ENCODE measurements around the gene HORMAD2.

The HORMAD2 gene

DNA sequence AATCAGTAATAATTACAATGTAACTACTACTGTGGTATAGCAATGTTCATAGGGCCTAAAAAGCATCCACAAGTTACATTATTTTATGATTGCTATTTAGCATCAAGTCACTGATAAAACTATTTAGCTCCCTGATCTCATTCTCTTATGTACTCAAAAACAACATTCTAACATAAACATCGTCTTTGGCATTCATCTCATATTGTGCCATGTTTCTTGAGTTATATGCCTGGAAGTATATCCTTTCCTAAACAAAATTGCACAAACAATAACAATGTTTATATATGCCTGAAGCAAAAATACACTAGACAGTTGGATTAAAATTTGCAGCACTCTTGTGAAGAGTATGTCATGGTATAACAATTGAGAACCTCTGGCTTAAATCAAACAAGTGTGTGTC lies 34.1 kb downstream of the HORMAD2 start:
- no peak for DNase-seq

DNA sequence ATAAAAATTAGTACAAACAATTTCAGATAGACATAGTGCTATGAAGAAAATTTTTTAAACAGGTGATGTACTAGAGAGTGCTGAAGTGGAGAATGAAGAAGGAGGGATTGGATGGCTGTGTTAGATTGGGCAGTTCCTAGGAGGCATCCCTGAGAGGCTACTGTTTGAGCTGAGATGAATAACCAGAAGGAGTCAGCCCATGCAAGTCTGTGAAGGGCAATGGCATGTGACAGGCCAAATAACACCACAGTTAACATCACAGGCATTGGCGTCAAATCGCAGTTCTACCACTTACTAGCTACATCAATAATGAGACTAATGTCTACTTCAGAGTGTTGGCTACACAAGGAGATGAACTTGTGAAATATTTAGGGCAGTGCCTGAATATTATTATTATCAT lies 35.4 kb downstream of the HORMAD2 start:
- DNase-seq: no peak

DNA sequence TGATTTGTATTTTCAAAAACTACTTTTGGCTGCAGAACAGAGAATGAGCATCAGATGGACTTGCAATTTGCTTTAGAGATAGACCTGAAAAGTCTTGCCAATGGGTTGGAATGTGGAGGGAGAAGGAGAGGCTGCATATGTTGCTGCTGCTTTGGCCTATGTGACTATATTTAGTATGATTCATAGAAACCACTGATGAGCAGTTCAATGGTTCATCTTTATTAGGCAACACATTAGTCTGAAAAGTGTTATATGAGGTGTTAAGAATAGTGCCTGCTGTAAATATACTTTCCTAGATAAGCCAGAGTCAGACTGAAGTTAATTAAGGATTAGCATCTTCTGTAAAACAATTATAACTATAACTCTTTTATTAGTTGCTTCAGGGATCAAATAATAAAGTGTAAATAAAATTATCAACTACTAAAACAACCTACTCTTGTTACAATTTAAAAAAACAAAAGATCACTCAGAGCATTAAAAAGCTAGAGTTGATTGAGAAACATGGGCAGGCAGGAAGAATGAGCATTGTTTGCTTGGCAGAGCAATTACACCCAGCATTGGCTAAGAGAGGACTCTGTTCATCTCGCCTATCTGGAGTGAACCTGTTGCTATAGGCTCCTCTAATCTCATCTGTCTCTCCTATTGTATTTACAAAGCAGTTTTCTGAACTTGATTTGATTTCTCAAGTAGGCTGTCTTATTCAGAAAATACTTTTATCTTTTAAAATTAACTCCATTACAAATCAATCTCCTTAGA lies 36.3 kb downstream of the HORMAD2 start:
- DNase-seq: no peak

DNA sequence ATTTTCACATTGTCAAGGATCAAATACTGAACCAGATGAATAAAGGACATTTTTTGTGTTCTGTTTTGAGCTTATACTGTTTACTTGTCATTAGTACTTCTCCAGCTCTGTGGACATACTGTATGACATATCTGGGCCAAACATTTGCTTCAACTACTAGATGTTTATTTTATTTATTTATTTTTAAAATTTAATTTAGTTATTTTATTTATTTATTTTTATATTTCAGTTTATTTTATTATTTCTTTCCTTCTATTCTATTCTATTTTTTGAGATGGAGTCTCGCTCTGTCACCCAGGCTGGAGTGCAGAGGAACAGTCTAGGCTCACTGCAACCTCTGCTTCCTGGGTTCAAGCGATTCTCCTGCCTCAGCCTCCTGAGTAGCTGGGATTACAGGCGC lies 37.0 kb downstream of the HORMAD2 start:
- DNase-seq: no peak

DNA sequence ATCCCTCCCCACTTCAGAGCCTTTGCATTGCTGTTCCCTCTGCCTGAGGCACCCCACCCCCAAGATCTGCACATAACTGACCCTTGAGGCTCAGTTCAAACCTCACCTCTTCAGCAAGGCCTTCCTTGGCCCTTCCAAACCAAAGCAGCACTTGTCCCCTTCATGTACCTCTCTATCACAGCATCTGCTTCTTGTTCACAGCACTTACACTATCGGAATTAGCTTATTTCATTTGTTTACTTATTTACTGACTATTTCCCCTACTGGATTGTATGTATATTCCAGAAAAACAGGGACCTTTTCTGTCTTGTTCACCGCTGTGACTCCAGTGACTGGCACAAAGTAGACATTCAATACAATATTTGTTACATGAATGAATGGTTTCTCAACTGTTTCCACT lies 38.0 kb downstream of the HORMAD2 start:
- no peak for DNase-seq

DNA sequence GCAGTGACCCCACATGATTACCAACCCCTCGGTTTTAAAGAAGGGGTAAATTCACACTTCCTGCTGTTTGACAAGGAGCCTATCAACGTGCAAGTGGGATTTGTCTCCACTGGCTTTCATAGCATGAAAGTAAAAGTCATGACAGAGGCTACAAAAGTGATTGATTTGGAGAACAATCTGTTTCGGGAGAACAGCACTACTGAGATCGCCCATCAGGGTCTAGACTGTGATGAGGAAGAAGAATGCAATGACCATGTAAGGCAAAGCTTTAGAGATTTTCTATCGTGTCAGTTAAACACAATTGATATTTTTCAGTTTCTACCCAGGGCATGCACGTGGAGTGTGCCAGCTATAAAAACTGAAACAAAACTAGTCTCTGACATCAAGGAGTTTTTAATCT lies 41.7 kb downstream of the HORMAD2 start:
- DNase-seq: no peak

DNA sequence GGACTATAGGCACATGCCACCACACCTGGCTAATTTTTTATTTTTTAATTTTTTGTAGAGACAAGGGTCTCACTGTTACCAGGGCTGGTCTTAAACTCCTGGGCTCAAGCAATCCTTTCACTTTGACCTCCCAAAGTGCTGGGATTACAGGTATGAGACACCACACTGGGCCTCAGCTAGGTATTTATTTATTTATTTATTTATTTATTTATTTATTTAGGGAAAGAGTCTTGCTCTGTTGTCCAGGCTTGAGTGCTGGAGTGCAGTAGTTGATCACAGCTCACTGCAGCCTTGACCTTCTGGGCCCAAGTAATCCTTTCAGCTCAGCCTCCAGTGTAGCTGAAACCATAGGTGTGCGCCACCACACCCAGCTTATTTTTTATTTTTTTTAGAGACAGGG lies 43.2 kb downstream of the HORMAD2 start:
- no peak for DNase-seq

DNA sequence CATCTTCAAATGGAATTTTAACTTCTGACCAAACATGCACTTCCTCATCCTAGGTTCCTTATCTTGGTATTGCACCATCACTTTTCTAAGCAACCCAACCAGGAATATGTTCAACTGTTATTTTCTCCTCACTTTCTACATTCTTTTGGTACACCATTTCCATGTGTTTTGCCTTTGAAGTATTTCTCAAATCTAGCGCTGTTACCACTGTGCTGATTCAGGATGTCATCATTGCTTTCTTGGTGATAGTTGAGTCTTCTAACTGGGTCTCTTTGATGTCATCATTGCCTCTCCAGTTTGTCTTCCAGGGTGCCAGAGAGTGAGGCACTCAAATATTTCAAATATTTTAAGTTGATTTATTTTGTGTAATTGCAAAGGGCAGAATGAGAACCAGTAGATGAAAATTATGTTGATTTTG lies 47.5 kb downstream of the HORMAD2 start:
- no peak for DNase-seq

DNA sequence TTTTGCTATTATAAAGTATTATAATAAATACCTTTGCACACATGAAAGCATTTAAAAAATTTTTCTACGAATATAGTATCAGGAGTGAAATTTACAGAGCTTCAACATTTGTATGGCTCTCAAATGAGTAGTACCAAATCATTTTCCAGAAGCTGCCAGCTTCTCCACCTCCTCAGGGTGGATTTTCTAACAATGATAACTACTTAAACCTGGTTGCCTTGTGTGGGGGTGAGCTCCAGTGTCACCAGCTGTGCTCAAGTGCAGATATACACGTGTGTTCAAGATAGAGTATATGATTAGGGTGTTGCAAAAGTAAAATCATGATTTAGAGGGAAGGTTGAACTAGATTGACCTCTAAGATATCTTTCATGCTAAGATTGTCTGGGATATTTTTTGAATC lies 48.2 kb downstream of the HORMAD2 start:
- DNase-seq: no peak

DNA sequence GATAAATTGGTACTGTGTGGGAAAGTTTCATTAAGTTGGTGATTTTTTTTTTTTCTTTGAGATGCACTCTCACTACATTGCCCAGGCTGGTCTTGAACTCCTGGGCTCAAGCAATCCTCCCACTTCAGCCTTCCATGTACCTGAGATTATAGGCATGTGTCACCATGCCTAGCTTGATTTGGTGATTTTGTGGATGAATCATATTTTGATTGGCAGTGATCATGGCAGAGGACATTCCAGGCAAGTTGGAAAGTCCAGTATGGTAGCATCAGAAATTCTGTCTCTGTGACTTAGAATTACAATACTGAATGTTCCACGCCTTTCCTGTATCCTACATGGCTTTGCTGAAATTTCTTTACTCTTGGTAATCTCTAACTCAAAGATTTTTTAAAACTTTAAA lies 49.4 kb downstream of the HORMAD2 start:
- DNase-seq: no peak

DNA sequence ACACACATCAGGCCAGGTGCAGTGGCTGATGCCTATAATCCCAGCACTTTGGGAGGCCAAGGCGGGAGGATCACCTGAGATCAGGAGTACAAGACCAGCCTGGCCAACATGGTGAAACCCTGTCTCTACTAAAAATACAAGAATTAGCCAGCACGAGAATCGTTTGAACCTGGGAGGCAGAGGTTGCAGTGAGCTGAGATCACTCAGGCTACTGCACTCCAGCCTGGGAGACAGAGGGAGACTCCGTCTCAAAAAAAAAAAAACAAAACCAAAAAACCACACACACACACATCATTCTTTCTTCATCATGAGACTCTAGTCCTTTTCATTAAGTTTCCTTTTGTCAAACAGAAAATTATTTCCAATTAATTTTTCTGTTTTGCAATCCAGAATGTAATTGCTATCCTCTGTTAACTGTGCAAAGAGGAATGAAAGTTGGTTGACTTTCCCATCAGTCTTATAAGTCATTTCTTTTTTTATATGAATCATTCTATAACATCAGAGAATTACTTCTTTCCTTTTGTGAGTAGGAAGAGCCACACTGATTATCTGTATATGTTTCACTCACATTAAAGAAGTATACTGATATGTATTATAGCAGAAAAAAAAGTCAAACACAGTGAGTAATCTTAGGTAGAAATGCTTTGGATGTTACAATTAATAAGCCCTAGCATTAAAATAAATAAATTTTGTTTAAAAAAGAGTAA lies 52.2 kb downstream of the HORMAD2 start:
- no peak for DNase-seq

DNA sequence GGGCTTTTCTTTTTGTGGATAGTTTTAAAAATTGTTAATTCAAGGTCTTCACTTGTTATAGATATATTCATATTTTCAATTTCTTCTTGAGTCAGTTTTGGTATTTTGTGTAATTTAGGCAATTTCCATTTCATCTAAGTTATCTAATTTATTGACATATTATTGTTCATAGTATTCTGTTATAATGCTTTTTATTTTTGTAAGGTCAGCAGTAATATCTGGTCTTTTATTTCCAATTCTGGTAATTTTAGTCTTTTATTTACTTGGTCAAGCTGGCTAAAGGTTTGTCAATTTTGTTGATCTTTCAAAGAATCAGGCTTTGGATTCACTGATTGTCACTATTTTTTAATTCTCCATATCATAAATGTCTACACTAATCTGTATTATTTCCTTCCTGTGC lies 60.1 kb downstream of the HORMAD2 start:
- no peak for DNase-seq

DNA sequence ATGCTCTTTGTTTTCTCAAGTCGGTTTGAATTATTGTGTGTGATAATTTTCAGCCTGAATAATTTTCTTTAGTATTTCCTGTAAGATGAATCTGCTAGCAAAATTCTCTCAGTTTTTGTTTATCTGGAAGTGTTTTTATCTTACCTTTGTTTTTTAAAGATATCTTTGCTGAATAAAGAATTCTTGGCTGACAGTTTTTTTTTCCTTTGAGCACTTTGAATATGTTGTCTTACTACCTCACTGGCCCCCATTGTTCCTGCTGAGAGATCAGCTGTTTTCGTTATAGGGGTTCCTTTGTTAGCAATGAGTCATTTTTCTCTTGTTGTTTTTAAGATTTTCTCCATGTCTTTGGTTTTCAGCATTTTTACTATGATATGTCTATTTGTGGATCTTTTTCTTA lies 63.0 kb downstream of the HORMAD2 start:
- no peak for DNase-seq

DNA sequence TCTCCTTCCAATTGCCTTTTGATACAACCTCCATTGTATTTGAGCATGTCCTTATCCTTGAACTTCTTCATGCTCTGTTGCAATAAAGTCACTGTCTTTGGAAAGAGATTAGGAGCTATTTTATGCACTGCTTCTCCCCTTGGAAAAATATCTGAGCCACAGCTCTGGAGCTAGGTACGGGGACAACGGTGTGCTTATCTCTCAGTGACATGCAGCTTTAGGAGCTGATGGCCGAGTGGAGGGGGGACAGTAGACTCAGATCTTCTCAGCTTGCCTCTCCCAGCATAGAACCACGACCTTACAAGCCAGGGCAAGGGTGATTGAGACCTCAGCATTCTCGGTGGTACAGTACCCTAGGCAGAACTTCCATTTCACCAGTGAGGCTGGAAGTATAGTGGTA lies 64.1 kb downstream of the HORMAD2 start:
- DNase-seq: no peak

DNA sequence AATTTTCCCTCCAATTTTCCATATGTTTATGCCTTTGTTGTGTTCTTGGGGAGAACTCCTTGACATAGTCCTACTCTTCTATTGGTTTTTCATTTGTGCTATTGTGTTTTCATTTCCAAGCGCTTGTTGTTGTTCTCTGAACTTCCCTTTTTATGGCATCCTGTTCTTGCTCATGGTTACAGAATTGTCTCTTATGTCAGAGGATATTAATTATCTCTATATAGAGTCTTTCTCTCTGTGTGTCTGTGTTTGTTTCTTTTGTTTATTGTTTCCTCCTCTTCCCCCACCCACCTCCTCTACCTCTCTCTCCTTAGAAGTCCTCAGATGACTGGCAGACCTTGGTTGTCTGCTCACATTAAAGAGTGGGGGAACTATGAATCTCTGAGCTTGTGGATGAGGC lies 69.9 kb downstream of the HORMAD2 start:
- DNase-seq: no peak

DNA sequence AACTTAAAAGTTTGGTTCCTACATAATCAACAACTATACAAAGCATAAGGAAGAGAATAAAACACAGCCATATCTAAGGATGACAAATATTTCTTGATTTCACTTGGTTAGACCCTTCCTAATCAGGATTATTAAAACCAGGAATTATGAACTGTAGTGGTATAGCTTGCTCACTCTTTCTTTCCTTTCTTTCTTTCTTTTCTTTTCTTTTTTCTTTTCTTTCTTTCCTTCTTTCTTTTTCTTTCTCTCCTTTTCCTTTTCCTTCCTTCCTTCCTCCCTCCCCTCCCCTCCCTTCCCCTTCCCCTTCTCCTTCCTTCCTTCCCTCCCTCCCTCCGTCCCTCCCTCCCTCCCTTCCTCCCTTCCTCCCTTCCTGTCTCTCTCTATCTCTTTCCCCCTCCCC lies 78.0 kb downstream of the HORMAD2 start:
- no peak for DNase-seq

DNA sequence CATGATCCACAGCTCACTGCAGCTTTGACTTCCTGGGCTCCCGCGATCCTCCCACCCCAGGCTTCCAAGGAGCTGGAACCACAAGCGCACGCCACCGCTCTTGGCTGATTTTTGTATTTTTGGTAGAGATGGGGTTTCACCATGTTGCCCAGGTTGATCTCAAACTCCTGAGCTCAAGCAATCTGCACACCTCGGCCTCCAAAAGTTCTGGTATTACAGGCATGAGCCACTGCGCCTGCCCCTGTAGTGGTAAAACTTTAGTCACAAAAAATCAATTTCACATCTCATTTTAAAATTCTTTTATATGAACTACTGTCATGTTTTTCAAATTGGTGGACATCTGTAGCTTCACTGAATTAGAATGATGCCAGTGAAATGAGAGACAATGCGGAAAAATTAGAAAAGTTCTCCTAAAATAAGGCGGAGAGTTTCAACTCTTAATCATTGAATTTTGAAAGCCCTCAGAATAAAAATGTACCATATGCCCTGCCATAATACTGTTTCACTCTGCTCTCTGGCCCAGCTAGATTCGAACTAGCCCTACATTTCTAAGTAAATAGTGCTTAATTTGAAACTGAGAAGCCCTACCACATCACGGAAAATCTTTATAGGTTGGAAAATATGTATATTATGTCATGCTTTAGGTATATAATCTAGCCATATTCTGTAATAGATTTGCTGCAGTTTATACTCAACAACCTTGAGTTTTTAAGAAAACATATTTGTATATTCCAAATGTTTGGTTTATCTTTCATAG lies 78.7 kb downstream of the HORMAD2 start:
- DNase-seq: no peak

DNA sequence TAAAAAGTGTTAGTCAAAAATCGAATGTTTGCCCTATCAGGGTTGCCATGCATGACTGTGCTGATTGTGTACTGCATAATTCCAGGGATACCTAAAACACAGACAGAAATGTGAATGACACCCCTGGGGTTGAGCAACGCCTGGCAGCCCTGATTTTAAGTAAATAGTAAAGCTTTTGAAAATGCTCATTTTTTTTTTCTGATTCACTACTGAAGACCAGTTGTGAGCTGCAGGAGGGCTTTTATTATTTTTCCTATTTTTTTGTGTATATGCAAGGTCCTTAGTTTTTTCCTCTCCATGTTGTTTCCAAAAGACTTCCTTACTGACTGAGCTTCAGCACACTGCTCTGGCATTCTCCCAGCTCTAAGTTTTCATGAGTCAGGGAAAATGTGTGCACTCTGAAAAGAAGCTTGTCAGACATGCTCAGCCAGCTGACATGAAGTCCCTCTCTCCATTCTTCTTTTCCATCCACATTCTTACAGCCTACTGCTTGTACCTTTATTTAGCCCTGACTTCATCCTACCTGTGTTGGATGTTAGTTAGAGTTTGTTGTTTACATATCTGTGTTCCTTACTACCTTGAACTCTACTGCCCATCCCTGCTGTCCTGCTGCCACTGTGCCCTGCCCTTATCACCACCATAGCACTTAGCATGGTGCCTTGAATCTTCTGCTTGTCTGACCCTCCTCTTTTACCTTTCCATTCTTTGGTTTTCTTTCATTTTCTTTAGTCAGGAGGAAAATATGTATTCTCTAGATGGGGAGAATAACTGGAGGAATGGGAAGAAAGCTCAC lies 79.5 kb downstream of the HORMAD2 start:
- DNase-seq: no peak

DNA sequence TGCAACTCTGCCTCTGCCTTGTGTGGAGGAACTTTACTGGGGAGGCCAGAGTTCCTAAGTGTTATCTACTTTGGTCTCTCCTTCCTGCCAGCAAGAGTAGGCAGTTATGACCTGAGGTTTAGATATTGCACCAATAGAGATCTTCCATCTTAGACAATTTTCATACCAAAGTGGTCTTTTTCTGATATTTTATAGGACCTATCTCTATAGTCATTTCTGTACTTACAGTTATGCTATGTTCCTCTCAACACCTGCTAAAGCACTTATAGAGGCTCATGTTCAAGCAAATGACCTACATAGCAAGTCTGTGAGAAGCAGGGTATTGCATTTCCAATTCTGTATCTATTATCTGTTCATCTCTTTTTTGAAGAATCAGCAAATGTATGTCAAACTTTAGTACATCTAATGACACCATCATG lies 80.8 kb downstream of the HORMAD2 start:
- DNase-seq: no peak

DNA sequence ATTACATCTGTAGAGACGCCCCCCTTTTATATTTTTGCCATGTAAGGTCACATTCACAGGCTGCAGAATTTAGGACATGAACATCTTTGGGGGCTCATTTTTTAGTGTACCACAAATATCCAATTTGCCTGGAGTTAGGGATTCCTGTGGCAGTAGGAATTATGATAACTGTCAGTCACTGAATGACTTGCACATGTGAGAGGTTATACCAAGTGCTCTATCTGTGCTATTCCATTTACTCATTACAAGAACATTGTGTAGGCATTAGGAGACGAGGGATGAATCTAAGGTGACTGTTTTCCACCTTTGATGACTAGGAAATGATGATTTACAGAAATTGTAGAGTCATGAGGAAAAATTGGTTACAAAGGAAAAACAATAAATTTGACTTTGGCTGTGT lies 87.0 kb downstream of the HORMAD2 start:
- DNase-seq: no peak

DNA sequence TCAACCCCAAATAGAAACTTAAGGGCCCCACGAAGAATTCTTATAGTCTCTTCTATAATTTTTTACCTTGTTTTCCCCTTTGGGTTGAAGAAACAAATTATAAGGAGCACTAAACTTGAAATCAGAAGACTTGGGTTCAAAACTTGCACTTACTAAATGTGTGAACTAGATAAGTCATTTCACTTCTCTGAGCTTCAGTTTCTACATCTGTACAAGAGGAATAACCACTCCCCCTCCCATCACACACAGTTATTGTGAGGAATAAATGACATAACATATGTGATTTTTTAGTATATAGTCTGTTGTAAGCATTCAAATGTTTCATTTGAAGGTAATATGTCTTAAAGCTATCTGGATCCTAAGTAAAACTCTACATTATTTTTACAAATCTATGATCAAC lies 87.5 kb downstream of the HORMAD2 start:
- no peak for DNase-seq

DNA sequence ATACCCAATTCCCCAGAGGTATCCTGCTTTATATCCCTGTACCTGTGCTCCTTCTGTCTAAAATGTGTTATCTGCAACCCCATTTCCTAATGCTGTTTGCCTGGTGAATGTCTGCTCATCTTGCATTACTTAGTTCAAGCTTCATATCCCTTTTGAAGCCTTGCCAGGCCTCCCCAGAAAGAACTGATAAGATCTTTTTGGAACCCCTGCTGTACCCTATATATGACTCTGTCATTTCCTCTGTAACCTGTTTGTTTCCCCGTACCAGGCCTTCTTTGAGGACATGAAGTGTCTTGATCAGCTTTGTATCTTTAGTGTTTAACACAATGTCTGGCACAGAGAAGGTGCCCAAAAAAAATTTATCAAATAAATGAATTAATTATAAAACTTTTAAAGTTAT lies 88.7 kb downstream of the HORMAD2 start:
- no peak for DNase-seq

DNA sequence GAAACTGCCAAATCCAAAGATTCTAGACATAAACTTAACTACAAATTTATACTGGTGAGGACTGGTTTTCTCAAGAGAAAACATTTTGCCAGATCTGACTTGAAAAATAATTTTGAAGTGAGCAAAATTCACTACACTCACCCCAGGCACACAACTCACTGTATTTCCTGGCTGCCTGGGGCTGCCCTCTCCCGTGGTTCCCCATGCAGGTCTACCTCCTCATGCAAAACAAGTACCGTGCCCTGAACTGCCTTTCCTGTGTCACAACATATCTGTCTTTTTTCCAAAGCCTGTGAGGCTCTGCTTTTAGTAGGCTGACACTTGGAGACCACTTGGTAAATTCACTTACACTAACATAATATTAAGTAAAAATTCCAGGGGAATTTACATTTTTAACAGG lies 89.9 kb downstream of the HORMAD2 start:
- no peak for DNase-seq
